GM21526 (cell line): ENCODE results near the gene PITPNM3.
"Not testable (repeated sequence)": the region's sequence is repeated elsewhere in the genome, so short reads cannot be mapped to it uniquely, and the experiment has no call there.

Experiments
- ATAC-seq: cut with Tn5 transposase; IDR thresholded peaks from one replicate; pipeline ENCODE4 v1.9.1; 2021; ENCODE audit warnings: moderate library complexity; ENCODE audit not compliant: unreplicated experiment, low FRiP score

The PITPNM3 gene

DNA sequence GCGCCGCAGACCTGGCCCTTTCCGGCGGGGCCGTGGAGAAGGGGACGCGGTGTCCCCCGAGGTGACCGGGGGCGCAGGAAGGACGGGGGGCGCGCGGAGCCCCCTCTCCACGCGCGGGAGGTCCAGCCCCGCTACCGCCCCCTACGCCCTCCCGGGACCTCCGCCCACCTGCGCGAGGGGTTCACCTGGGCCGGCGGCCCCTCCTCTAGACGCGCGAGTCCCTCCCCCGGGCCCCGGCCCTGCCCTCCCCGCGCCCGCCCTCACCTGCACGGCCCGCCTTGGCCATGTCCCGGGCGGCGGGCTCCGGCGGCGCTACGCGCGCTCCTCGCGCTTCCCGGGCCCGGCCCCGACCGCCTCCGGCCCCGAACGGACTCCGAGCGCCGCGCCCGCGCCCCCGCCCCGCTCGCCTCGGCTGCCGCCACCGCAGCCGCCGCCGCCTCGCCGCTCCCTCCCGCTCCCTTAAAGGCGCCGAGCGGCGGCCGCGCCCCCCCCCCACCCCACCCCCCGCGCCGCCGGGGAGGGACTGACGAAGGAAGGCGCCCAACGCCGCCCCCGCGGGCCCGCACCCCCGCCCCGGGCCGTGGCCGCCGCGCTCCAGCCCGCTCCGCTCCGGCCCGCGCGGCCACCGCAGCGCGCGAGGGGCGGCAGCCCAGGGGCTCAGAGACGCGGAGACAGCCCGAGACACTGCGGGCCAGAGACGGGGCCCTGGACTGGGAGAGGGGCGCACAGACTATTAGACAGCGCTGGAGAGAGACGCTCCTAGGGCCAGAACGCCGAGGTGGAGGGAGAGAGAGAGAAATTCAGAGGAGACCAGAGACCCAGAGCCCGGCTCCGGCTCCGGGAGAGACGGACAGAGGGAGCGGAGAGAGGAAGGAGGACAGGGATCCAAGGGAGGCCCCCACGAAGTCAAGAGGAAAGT lies at the start of gene PITPNM3:
TSS of gene PITPNM3 (minus strand) at position 435 of the 919 bp plus-strand sequence. CDS start at position 286, 149 bp downstream.
- ATAC-seq: no peak

DNA sequence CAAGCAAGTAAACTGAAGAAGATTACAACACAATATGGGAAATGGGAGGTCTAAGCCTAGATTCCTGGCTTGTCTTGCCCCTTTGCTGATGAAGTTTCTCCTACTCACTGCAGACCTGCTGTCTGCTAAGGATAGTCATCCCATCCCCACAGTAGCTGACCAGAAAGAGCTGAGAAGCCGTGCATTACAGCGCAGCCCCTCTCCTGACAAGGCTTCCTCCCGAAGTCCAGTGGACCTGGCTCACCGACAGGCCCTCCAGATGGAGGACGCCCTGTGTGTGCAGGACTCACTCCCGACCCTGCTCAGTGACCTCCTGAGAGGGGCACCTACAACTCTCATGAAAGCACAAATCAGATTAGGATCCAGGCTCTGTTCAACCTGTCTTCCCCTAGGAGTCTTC lies 48.8 kb upstream of the PITPNM3 start:
- no peak for ATAC-seq

DNA sequence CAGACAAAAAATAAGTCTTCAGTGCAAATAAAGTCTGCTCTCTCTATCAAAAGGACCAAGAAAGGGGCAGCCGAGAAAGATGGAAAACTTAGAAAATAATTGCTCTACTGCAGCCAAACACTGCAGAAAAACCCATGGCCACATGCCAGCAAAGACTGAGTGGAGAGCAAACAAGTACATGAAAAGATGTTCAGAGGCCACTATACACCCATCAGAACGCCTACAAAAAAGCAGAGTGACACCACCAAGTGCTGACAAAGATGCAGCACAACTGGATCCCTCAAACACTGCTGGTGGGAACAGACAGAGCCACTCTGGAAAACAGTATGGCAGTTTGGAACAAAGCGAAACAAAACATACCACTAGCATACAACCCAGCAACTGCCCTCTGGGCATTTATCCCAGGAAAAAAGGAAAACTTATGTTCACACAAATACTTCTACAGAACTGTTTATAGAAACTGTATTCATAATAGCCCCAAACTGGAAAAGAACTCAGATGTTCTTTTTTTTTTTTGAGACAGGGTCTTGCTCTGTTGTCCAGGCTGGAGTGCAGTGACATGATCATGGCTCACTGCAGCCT lies 47.5 kb upstream of the PITPNM3 start:
- ATAC-seq: no peak

DNA sequence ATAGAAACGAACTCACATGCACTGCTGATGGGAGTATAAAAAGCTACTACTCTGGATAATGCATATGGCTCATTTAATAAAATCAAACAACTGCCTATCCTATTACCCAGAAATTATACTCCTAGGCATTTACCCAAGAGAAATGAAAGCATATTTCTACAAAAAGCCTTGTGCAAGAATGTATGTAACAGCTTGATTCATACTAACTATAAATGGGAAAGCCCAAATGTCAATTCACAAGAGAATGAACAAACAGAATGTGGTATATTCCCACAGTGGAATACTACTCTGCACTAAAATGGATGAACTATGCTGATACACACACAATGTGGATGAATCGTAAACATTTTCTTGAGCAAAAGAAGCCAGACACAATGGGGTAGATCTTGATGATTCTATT lies 45.8 kb upstream of the PITPNM3 start:
- ATAC-seq: no peak

DNA sequence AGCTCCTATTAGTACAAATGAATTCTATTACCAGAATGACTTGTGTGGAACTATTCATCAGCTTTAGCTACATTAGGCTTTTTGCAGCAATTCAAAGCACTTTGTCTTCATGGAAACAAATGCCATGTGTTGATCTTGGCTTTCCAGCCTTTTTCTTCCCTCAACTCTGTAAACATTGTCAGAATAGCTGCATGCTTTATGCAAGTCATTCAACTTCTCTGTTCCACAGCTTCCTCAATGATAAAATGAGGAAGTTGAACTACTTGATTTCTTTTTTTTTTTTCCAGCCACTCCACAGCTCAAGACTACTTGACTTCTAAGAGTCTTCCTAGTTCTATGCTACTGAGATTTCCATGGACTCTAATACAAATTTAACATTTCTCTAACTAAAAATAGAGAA lies 43.0 kb upstream of the PITPNM3 start:
- no peak for ATAC-seq

DNA sequence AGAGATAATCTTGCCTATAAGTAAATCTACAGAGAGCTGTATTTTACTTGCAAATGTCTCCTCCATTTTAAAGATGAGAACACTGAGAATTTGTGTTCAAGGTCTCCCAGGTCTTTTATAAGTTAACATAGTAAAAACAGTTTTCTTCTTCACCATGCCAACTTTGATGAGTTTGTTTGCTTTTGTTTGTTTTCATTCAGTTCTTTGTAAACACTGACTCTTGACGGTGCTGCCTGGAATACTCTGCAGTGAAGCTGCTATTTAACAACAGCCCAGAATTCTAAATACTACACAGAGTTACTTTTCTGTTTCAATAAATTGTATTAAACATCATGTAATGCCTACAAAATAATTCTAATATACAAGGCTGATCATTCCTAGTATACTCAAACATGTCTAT lies 41.4 kb upstream of the PITPNM3 start:
- ATAC-seq: no peak

DNA sequence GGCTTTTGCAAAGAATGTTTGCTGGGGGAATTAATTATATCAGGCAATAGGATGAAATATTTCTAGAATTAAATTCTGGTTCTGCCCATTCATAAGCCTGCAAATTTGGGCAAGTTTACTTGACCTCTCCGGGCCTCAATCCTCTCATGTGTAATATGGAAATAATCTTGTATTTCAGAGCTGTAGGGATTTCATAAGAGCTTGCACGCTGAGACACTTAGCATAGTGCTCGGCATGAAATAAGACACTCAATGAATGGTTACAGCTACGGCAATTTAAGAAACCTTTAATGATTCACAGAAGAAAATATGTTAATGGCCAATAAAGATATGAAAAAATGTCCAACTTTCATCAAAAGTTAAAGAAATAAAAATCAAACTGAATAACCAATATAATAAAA lies 40.6 kb upstream of the PITPNM3 start:
- ATAC-seq: no peak

DNA sequence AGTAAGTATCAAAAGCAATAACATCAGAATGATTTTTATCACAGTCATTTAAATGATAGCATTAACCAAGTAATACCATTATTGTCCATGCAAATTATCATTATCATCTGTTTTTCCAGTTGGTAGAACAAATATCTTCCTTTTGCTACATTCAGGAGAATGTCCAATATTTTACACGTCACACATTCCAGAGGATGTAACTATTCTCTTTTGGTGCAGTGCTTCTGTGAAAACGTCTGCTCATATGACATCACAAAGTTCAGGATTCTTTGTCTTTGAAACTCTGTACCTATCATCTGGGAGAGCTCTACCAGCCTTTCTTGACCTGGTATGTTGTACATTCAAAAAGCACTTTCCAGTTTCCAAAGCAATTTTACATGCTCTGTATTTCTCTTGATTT lies 40.2 kb upstream of the PITPNM3 start:
- ATAC-seq: no peak

DNA sequence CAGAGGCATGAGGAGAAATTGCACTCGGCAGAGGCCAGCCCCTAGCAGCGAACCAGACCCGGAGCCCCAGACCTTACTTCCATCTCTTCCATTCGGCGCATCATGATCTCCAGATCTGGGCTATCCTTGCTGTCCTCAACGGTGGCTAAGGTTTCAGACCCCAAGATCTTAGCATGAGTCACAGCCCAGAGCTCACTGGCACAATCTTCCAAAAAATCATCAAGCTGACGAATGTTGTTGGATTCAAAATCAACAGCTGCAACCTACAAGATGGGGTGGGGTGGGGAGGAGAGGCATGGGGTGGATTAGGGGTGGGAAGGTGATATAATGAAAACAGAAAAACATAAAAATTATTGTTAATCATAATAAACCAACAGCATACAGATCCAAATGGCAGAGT lies 39.7 kb upstream of the PITPNM3 start:
- no peak for ATAC-seq

DNA sequence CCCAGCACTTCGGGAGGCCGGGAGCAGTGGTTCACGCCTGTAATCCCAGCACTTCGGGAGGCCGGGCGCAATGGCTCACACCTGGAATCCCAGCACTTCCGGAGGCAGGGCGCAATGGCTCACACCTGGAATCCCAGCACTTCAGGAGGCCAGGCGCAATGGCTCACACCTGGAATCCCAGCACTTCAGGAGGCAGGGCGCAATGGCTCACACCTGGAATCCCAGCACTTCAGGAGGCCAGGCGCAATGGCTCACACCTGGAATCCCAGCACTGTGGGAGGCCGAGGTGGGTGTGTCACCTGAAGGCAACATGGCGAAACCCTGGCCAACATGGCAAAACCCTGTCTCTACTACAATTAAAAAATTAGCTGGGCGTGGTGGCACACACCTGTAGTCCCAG lies 37.0 kb upstream of the PITPNM3 start:
- ATAC-seq: not testable (repeated sequence)

DNA sequence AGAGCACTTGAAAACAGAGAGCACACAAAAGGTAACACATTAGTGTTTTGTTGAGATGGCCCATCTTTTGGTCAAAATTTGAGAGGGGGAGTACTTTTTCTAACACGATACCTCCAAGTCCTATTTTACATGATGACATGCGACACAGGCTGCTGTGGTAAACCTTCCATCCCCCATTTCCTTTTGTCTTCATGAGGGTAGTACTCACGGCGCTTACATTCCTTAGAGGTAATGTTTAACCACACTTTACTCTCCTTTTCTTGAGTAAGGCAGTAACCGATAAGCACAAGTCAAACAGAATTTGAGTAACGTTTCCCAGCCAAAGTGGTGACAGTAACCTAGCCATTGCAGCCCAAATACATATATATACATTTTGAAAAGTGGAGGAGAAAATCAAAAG lies 35.8 kb upstream of the PITPNM3 start:
- ATAC-seq: no peak

DNA sequence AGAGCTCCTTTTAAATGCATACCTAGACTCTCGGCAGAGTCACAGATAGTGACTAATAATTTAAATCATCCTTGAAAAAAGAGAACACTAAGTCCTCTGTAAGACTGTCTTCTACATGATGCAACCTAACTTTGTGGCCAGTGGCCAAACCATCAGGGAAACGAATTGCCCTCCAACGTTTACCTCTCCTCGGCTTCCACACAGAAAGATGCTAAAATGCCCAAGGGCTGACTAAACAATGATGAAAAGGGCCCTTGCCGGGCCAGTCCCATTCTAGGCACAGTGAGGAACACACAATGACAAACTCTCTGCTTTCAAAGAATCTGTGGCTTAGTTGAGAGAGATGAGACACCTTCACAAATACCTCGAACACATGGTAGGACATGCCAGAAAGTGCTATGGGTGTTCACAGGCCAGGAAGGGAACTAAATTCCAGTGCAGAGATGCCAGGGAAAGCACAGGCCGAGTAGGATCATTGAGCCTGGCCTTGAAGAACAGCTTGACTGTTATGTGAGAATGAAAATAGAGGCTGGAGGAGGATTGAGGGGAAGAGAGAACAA lies 35.3 kb upstream of the PITPNM3 start:
- ATAC-seq: no peak

DNA sequence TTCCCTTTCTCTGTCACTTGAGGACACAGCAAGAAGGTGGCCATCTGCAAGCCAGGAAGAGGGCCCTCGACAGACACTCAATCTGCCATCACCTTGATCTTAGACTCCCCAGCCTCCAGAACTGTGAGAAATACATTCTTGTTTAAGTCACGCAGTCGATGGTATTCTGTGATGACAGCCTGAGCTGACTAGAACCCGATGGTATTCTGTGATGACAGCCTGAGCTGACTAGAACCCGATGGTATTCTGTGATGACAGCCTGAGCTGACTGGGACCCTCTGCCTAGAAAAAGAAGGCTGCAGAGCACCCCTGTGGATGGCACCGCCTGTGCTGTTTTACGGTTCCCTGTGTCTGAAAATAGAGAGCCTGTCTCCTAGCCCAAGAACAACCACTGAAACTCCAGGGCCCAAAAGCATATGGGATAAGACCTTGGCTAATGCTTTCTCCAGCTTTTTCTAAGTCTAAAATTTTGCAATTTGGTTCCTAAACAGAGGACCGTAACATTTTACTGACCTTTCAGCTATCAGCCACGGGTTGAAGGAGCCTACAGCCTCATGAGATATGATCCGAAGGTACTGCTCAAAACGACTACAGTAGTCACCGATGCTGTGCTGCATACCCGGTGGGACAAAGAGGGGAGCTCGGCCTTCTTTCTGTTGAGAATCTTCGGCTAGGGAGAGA lies 33.1 kb upstream of the PITPNM3 start:
- ATAC-seq: no peak

DNA sequence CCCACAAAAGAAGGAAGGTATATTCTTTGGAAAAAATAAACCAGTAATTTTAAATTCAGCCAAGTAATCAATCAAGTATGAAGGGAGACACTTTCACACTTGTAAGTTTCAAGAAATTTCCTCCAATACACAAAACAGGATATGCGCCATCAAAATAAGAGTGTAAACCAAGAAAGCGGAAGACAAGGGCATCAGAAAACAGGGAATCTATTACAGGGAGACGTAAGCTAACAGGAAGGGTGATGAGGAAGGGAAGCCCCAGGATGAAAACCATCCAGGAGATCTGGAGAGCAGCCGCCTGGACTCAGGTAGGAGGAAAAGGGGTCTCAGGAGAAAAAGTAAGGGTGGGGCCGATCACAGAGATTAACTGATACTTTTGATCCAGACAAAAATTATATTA lies 31.8 kb upstream of the PITPNM3 start:
- ATAC-seq: no peak

DNA sequence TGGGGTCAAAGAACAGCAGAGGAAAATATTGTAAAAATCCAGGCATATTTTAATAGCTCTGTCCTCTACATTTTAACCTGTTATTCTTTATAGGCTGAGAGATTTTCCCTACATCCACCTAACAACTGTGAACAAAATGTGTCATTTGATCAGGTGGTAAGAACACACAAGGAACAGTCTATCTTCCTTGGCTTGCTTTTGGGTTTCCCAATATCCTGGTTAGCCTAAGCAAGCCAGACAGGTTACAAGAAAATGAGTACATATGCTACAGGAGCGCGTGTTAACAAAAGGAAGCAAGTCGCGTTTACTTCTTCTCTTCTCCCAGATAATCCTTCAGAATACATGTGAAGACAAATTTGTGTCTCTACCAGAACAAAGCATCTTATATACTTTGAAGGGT lies 31.0 kb upstream of the PITPNM3 start:
- ATAC-seq: no peak

DNA sequence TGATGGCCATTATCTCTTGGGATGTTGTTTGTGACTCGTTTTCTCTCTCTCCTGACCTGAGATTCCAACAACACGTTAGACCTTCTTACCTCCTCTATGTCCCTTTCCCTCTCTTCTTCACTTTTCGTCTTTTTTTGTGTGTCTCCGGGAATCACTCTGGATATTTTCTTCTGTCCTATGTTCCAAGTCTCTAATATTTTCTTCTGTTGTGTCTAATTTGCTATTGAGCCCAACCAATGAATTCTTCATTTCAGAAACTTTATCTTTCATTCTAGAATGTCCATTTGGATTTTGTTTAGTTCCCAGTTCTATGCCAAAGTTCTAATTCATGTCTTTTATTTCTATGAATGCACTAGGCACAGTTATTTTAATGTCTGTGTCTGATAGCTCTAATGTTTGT lies 27.1 kb upstream of the PITPNM3 start:
- no peak for ATAC-seq

DNA sequence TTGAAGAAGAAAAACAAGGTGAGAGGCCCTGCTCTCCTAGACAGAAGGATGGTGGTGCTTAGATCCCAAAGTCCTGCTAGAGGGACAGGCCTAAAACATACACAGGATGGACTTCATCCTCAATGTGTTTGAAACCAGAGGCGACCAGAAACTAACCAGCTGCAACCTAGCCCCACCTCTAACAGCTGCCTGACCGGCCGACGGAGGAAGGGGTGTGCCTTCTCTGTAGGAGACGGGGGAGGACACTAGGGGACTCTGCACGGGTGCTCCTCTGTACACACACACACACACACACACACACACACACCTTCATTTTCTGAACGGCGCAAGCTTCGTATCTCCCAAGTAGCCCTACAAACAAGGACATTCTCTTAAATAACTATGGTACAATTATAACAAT lies 24.3 kb upstream of the PITPNM3 start:
- ATAC-seq: no peak

DNA sequence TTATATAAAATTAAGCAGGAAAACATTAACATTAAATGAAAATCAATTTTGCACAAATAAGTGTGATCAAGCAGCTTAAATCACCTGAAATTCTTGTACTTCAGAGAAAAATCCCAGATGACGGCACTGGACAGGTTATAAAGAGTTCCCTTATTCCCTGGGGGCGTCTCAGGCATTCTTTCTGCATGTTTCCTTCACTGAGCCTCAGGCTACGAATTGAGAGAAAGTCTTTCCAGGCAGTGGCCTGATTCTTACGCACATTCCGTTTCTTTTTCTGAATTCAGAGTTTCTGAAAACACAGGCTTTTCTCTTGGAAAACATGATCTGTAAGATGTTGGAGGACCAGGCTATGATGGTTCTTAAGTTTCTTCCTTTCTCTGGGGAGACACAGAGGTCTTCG lies 22.1 kb upstream of the PITPNM3 start:
- ATAC-seq: no peak

DNA sequence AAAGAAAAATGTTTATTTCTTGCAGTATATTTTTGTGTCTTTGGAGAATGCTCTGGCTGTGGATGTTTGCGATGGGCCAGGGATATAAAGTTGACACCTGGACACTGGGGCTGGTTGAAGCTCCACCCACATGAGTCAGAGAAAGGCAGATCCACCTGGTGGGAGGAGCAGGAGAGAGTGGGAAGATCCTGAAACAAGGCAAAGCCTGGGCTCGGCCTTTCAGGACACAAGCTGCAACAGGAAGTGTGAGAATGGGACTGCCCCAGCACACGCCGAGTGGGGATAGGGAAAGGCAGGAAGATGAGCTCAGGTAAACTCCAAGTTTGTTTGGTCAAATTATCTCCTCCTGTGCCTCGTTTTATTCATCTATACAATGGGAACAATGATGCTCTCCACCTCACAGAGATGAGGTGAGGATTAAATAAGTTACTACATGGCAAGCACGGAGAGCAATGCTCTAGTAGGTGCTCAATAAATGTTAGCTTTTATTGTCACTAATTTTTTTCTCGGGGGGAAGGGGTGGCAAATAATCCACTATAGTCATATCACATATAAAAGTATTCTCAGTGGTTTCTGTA lies 21.4 kb upstream of the PITPNM3 start:
- ATAC-seq: no peak

DNA sequence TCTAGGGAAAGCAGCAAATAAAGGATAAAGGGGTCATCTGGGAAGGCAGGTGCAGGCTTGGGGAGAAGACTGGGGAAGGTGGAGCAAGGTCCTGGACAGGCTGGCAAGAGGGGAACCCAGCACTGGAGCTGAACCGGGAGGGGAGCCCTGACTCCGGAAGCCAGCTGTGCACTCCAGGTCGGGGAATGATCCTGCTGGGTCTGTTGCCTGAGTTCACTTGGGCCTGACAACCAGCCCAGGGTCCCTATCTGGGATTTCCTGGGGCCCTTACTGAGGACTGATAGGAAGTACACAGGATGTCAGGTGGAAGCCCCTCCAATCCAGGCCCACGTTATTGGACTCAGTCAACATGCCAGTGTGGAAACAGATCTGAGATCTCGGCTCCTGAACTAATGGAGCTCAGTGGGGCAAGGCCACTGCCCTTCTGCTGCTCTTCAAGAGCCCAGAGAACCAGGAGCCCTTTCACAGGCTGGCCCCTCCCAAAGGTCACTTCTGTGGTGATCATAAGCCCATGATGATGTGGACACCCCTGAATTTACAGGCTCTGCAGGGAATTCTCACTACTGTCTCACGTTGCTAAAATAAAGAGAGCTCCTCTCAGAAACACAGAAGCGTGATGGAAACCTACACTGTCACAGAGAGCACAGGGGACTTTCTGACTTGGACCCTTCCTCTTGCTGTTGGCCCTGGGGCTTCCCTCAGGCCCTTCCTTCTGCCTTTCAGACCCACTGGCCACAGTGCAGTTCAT lies 19.9 kb upstream of the PITPNM3 start:
- ATAC-seq: no peak
